Memory B cell (primary cell): ENCODE data around the gene NIPAL3.

Experiments
- ATAC-seq: fragments of 150-1000 bp; cut with Tn5 transposase; 2 replicates; pipeline ENCODE4 v1.10.0; 2021; ENCODE audit warnings: low read depth, mild to moderate bottlenecking, moderate library complexity
- DNase-seq, 2 donors: peaks; one replicate each; pipeline ENCODE4 v3.0.0; 2022; ENCODE audit warnings: low spot score in 2 of 2
- H3K27ac Mint-ChIP-seq: one replicate; pipeline ENCODE4 v1.8.0; 2022; ENCODE audit warnings: mild to moderate bottlenecking, moderate library complexity, mixed read lengths
- H3K27me3 Mint-ChIP-seq: one replicate; pipeline ENCODE4 v1.8.0; 2022; ENCODE audit warnings: mixed read lengths
- H3K36me3 Mint-ChIP-seq: one replicate; pipeline ENCODE4 v1.8.0; 2022; ENCODE audit warnings: mild to moderate bottlenecking, mixed read lengths
- H3K4me1 Mint-ChIP-seq: one replicate; pipeline ENCODE4 v1.8.0; 2022; ENCODE audit warnings: mixed read lengths
- H3K4me3 Mint-ChIP-seq: one replicate; pipeline ENCODE4 v1.8.0; 2022; ENCODE audit warnings: mild to moderate bottlenecking, moderate library complexity, mixed read lengths
- H3K9me3 Mint-ChIP-seq: one replicate; pipeline ENCODE4 v1.8.0; 2022; ENCODE audit warnings: mixed read lengths

Gene NIPAL3

GRCh38 chr1:24415334-24415909 lies at the start of gene NIPAL3:
TSS of gene NIPAL3 (plus strand) at chr1:24415802. CDS start at chr1:24419548, 3,746 bp downstream.
- peak; percentile 91 for ATAC-seq
- Mint-ChIP-seq H3K4me1 (peaks cover 54% of the 10 kb centered on the region), H3K27ac (peak within 1 kb of the TSS; percentile 90), H3K27me3 (no peaks in the 10 kb centered on the region), H3K4me3 (peak within 1 kb of the TSS; percentile 95), H3K9me3 (no peaks in the 10 kb centered on the region), H3K36me3 (peaks cover 5% of the 10 kb centered on the region)
- peak; percentile 87 to 96 for DNase-seq

DNA sequence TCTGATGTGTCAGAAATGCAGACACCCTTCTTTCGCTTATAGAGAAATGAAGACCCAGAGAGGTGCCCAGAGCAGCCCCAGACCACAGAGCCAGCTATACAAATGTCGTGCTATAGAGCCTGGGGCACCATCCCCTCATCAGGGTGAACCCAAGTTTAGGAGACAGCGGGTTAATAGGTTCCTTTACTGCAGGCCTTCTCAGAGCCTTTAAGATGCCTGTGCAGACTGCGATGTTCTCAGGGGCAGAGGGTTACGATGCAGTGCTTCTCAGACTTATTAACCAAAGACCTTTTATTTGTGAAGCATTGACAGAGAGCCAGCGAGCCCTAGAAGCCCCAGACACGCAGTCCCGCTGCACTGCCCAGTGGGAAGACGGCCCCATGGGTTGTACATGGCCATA lies 48.9 kb upstream of the NIPAL3 start:
- Mint-ChIP-seq H3K27me3 (no peaks in the 10 kb centered on the region), H3K4me3 (no peak overlapping the region), H3K4me1 (no peaks in the 10 kb centered on the region), H3K27ac (no peak overlapping the region), H3K9me3 (no peaks in the 10 kb centered on the region), H3K36me3 (no peaks in the 10 kb centered on the region)
- no peak for ATAC-seq
- DNase-seq, result no peak

DNA sequence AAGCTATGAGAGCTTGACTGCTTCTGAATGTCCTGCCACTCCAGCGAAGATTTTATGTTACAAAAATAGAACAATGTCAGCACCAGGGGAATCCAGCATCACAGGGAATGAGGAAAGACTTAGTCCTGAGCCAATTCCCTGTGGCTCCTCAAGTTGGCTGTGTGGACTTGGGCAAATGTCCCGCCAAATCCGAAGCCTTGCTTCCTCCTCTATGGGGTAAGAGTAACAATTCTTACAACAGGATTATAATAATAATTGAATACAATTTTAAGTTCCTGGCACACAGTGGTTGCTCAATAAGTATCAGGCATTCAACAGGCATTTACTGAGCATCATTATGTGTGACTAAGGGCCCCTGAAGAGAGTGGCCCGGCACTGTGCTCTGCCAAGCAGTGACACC lies 46.4 kb upstream of the NIPAL3 start:
- Mint-ChIP-seq H3K36me3 (no peaks in the 10 kb centered on the region), H3K4me3 (no peak overlapping the region), H3K27me3 (no peaks in the 10 kb centered on the region), H3K4me1 (peaks cover 14% of the 10 kb centered on the region), H3K27ac (no peak overlapping the region), H3K9me3 (no peaks in the 10 kb centered on the region)
- ATAC-seq, result no peak
- DNase-seq, result no peak

DNA sequence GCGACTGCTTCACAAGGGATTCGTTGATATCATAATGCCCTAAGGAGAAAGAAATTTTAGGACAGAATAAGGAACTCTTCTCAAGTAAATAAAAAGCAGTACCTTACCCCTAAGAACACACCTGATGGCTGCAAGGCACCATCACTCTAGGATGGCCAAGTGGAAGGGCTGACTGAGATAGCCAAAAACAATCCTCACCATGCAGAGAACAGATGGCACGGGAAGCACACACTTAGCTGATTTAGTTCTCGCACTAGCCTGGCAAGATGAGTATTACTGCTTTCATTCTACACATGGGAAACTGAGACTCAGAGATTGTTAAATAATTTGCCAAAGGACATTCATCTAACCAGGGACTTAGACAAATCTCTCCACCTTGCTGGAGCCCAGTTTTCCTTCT lies 45.8 kb upstream of the NIPAL3 start:
- Mint-ChIP-seq H3K4me1 (peaks cover 16% of the 10 kb centered on the region), H3K27ac (no peak overlapping the region), H3K9me3 (no peaks in the 10 kb centered on the region), H3K4me3 (no peak overlapping the region), H3K27me3 (no peaks in the 10 kb centered on the region), H3K36me3 (no peaks in the 10 kb centered on the region)
- DNase-seq (no peak), ATAC-seq (no peak)

DNA sequence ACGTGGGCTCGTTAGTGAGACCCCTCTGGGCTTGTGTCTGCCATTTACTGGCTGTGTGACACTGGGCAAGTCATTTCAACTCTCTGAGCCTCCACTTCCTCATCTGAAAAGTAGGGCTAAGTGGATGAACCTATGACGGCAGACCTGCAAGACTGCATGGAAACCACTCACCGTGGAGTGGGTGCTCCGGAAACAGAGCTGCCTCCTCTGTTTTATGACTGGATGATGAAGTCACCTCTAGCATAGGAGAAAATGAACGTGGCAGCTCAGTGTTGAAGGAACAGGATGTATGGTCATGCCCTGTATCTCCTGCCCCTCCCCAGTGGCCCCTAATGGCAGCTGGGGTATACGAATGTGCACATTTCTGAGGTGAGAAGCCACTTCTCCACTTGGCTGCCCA lies 42.6 kb upstream of the NIPAL3 start:
- no peaks in the 10 kb centered on the region for H3K9me3 Mint-ChIP-seq
- DNase-seq (peak; percentile 46 to 49), ATAC-seq (peak; percentile 97)
- H3K27ac Mint-ChIP-seq, result peak overlapping the region; percentile 88
- H3K36me3 Mint-ChIP-seq, result peaks cover 4% of the 10 kb centered on the region
- peaks cover 16% of the 10 kb centered on the region for H3K4me1 Mint-ChIP-seq
- no peaks in the 10 kb centered on the region for H3K27me3 Mint-ChIP-seq
- no peak overlapping the region for H3K4me3 Mint-ChIP-seq

DNA sequence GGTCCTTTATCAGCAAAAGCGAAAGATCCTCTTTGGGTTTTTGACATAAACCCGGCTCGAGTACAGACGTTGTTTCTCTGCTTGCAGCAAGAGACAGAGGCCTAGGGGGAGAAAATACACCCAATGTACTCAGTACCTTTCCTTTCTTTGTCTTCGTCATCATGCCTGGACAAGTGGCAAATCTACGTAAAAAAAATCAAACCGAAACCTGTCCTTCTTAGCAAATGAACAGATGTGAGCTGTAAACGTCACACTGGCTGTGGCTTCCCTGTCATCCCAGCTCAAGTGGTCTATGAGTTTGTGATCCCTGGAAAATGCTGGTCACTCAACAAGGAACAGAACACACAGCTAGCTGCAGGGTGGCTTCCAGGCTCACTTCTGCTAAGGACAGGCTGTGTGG lies 41.9 kb upstream of the NIPAL3 start:
- peak overlapping the region; percentile 88 for H3K27ac Mint-ChIP-seq

DNA sequence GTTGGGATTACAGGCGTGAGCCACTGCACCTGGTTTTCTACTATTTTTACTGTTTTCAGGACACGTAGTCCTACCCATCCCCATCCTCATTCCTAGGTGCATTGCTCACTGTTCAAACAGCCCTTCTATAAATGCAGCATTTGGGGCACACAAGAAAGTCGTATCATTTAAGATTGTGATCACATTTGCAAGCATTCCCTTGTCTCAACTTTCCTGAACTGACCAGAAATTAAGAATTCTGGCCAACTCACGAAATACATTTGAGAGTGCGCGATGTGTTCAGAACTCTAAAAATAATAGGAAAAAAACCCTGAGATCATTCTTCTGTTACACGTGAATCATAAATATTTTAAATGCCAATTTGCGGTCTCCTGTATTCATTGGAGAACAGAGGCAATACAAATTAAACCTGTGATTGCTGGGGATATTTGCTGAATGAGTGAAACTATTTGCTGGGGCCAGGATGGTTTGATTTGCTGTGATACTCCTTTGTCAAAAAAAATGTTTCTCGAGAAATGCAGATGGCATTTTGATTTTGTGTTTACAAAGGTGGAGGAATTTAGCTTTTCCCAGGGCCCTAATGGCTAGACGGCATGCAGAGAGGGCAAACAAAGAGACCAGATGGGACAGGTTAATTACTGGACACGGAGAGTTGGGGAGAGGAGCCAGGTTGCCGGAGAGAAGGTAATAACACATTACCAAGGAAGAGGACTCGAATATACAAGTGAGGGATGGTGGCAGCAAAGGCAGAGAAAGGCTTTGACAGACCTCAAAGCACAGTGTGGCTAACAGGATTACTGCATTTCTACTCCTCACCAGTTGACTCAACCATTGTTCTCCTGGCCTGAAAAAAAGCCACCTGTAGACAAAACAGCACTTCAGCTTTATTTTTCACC lies 40.5 kb upstream of the NIPAL3 start:
- Mint-ChIP-seq H3K36me3 (peaks cover 11% of the 10 kb centered on the region), H3K27ac (peak overlapping the region; percentile 61), H3K27me3 (no peaks in the 10 kb centered on the region), H3K4me1 (peaks cover 16% of the 10 kb centered on the region), H3K9me3 (no peaks in the 10 kb centered on the region), H3K4me3 (no peak overlapping the region)
- DNase-seq, result no peak
- no peak for ATAC-seq

More for the DNA sequence above, 41.9 kb upstream of the NIPAL3 start:
- DNase-seq, result no peak
- peaks cover 16% of the 10 kb centered on the region for H3K4me1 Mint-ChIP-seq
- no peaks in the 10 kb centered on the region for H3K27me3 Mint-ChIP-seq
- ATAC-seq, result no peak
- no peak overlapping the region for H3K4me3 Mint-ChIP-seq
- no peaks in the 10 kb centered on the region for H3K9me3 Mint-ChIP-seq
- H3K36me3 Mint-ChIP-seq, result peaks cover 4% of the 10 kb centered on the region

DNA sequence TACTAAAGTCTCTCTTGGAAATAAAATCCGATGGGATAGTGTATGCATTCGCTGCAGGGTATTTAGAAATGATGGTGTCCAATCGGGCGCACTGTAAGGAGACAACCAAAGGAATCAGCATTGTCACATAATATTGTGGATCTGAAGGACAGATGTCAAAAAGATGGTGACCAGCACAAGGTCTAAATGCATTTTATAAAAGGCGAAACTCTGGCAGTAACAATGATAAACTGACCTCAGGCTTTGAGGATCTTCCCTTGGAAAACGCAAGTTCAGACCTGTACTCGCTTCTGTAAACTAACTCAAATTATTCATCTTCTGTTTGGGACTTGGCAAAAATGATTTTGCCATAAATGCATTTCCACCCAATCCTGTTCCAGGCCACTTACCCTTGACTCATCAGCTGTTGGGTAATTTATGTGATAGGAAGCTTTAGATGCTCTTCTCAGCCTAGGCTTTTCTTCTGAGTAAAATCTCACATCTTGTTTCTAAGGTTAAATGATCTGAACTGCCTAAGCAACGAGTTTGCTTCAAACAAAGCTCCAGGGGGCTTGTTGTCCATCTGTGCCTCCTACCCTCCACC lies 35.8 kb upstream of the NIPAL3 start:
- no peaks in the 10 kb centered on the region for H3K27me3 Mint-ChIP-seq
- no peak for ATAC-seq
- H3K4me3 Mint-ChIP-seq, result no peak overlapping the region
- no peak overlapping the region for H3K27ac Mint-ChIP-seq
- peaks cover 6% of the 10 kb centered on the region for H3K4me1 Mint-ChIP-seq
- H3K9me3 Mint-ChIP-seq, result no peaks in the 10 kb centered on the region
- DNase-seq, result no peak
- peaks cover 13% of the 10 kb centered on the region for H3K36me3 Mint-ChIP-seq

DNA sequence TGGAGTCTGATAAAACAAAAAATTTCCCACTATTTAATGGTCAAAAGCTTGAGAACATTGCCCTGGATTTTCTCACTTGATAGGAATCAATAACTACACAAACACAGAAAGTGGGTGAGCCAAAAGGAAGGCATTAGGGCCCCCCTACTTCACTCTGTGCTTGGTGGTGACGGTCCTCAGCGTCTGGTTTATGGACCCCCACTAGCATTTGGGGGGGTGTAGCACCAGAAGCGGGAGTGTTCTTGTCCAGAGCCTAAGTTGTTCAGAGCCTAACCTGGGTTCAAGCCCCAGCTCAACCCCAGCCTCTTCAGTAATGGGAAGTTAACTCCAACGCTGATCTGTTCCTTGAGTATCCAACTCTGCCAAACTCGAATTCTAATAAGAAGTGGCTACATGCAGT lies 35.1 kb upstream of the NIPAL3 start:
- Mint-ChIP-seq H3K4me3 (no peak overlapping the region), H3K27ac (no peak overlapping the region)
- DNase-seq, result no peak

DNA sequence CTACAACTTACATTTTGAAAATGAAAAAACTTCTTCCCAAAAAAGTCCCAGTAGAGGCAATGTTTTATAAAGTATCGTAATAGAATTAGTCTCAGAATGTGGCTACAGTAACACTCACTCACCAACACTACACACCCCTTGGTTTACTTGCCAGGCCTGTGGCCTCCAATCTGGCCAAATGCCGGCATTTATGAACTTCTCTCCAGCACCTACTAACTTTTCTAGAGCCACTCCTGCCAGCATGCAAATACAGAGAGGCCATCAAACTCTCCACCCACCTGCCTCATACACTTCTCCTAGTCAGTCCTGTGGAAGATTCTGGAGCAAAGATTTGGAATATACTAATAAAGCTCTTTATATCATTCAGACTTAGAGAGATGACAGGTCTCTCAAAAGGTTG lies 34.3 kb upstream of the NIPAL3 start:
- H3K27me3 Mint-ChIP-seq, result no peaks in the 10 kb centered on the region
- no peaks in the 10 kb centered on the region for H3K9me3 Mint-ChIP-seq
- peaks cover 12% of the 10 kb centered on the region for H3K4me1 Mint-ChIP-seq
- ATAC-seq, result no peak
- H3K36me3 Mint-ChIP-seq, result peaks cover 13% of the 10 kb centered on the region
- no peak for DNase-seq
- no peak overlapping the region for H3K27ac Mint-ChIP-seq
- H3K4me3 Mint-ChIP-seq, result no peak overlapping the region

More for the DNA sequence above, 35.1 kb upstream of the NIPAL3 start:
- no peak for ATAC-seq
- Mint-ChIP-seq H3K36me3 (peaks cover 13% of the 10 kb centered on the region), H3K4me1 (peaks cover 12% of the 10 kb centered on the region), H3K27me3 (no peaks in the 10 kb centered on the region), H3K9me3 (no peaks in the 10 kb centered on the region)

DNA sequence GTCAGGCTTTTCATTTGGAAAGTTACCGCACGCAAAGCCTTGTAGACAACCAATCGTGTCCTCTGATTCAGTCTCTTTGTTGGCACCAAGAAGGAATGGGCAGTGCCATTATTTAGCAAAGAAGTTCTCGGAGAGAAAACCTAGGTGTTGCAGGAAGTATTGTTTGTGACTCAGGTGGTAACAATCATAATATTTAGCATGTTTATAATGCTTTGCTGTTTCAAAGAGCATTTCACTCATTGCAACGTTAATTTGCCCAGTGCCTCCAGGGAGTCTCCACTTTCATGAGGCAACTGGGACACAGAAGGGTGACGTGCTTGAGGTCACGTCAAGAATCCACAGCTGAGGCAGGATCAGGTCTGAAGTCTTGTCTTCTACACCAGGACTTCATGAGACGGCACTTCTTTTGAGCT lies 33.4 kb upstream of the NIPAL3 start:
- DNase-seq (no peak), ATAC-seq (no peak)
- Mint-ChIP-seq H3K27ac (no peak overlapping the region), H3K9me3 (no peaks in the 10 kb centered on the region), H3K4me3 (no peak overlapping the region), H3K27me3 (no peaks in the 10 kb centered on the region), H3K4me1 (peaks cover 12% of the 10 kb centered on the region), H3K36me3 (peaks cover 18% of the 10 kb centered on the region)

GRCh38 chr1:24383381-24383940 lies 32.1 kb upstream of the NIPAL3 start:
- DNase-seq (no peak), ATAC-seq (no peak)
- Mint-ChIP-seq H3K4me3 (no peak overlapping the region), H3K27ac (no peak overlapping the region), H3K4me1 (peaks cover 12% of the 10 kb centered on the region), H3K9me3 (no peaks in the 10 kb centered on the region), H3K27me3 (no peaks in the 10 kb centered on the region), H3K36me3 (peaks cover 16% of the 10 kb centered on the region)

GRCh38 chr1:24384251-24385090 lies 31.1 kb upstream of the NIPAL3 start:
- no peak for DNase-seq
- Mint-ChIP-seq H3K27me3 (no peaks in the 10 kb centered on the region), H3K36me3 (peaks cover 9% of the 10 kb centered on the region), H3K4me3 (peak overlapping the region; percentile 59), H3K4me1 (peaks cover 12% of the 10 kb centered on the region), H3K9me3 (no peaks in the 10 kb centered on the region), H3K27ac (peak overlapping the region; percentile 81)
- peak; percentile 94 for ATAC-seq
